Gastroesophageal sphincter (tissue), 4 donors: ENCODE results near the gene RSRC1. TPM values are rescaled to one million over a fixed set of nuclear protein-coding genes. Genes with fewer than 3 reads are reported as not detected.
"Not testable (repeated sequence)": the region's sequence is repeated elsewhere in the genome, so short reads cannot be mapped to it uniquely, and the experiment has no call there.

Experiments
- ATAC-seq: fragments of 150-250 bp; one replicate; pipeline ENCODE4 v1.9.1; 2016; ENCODE audit warnings: mild to moderate bottlenecking, moderate library complexity
- H3K27ac ChIP-seq, 4 donors: fragments of 200-600 bp; sonication (generic) in 3 of 4; 1 replicate in 3 of 4; 2 replicates in 1 of 4; pipeline ENCODE4 v1.5.1; 2016 to 2019
- H3K27me3 ChIP-seq: fragments of 200-600 bp; sonication (generic); one replicate; pipeline ENCODE4 v1.5.1; 2019
- H3K36me3 ChIP-seq, 2 donors: fragments of 200-600 bp; sonication (generic); one replicate each; pipeline ENCODE4 v1.5.1; 2019; ENCODE audit warnings: control low read depth in 1 of 2
- H3K4me1 ChIP-seq, 3 donors: fragments of 200-600 bp; sonication (generic); 1 replicate in 2 of 3; 2 replicates in 1 of 3; pipeline ENCODE4 v1.5.1; 2016 to 2019; ENCODE audit warnings: control low read depth in 2 of 3
- H3K4me3 ChIP-seq, 2 donors: fragments of 200-600 bp; sonication (generic); one replicate each; pipeline ENCODE4 v1.5.1; 2019; ENCODE audit warnings: mild to moderate bottlenecking in 1 of 2, moderate library complexity in 1 of 2
- H3K9me3 ChIP-seq, 3 donors: fragments of 200-600 bp; sonication (generic); one replicate each; pipeline ENCODE4 v1.5.1; 2017 to 2019; ENCODE audit warnings: control low read depth in 2 of 3
- CTCF ChIP-seq, 4 experiments: fragments of 200-600 bp in 2 of 4; fragments of 450-650 bp in 2 of 4; sonication (generic) in 1 of 4; IDR thresholded peaks; one replicate each; pipeline ENCODE4 v1.5.1; 2017 to 2019; ENCODE audit warnings: antibody characterized with exemption in 4 of 4, mild to moderate bottlenecking in 2 of 4, moderate library complexity in 2 of 4
- EP300 ChIP-seq: sonication (generic); formaldehyde crosslinking; IDR thresholded peaks from one replicate; pipeline ENCODE4 v1.6.1; 2017; ENCODE audit warnings: antibody characterized with exemption, mild to moderate bottlenecking
- POLR2A ChIP-seq, 2 donors: fragments of 450-650 bp; IDR thresholded peaks; one replicate each; pipeline ENCODE4 v1.6.1; 2017; ENCODE audit warnings: antibody characterized with exemption in 2 of 2, mild to moderate bottlenecking in 2 of 2, moderate library complexity in 1 of 2
- POLR2AphosphoS5 ChIP-seq: sonication (generic); formaldehyde crosslinking; IDR thresholded peaks from one replicate; pipeline ENCODE4 v1.6.1; 2017; ENCODE audit warnings: antibody characterized with exemption
- WGBS, 2 donors: methylation state at CpG; one replicate each; pipeline ENCODE4 v1.1.5; 2018; ENCODE audit warnings: low coverage in 1 of 2; 5-methylcytosine and 5-hydroxymethylcytosine counted together
- total RNA-seq, 4 donors: library from RNA; depleted of rRNA; stranded (reverse); fragments of >200 nt; gene quantifications; one replicate each; pipeline ENCODE4 v1.1.0, GENCODE V29; 2016

Gene RSRC1
- total RNA-seq, 4 donors from 2014 or later = 40.6 to 66.0 (median 43.9) TPM

GRCh38 chr3:158493931-158494330, 384.0 kb downstream of the RSRC1 start:
- no peak for TF ChIP-seq POLR2AphosphoS5
- TF ChIP-seq POLR2A (IDR thresholded peaks at IDR 0.05) = no peak
- no peak for TF ChIP-seq CTCF (IDR thresholded peaks at IDR 0.05)
- no peak for TF ChIP-seq EP300
- H3K9me3 ChIP-seq = peaks cover 0 to 2% (median 0%) of the 10 kb centered on the region in 3 donors
- no peak overlapping the region for H3K27ac ChIP-seq
- no peak overlapping the region for H3K4me3 ChIP-seq
- no peaks in the 10 kb centered on the region for H3K27me3 ChIP-seq
- WGBS, 2 donors = 100% methylated on average over 1 of the region's 1 CpG
- no peaks in the 10 kb centered on the region for H3K36me3 ChIP-seq
- ATAC-seq = no peak
- H3K4me1 ChIP-seq = no peaks in the 10 kb centered on the region

- Histone ChIP-seq H3K4me1 (no peaks in the 10 kb centered on the region), H3K4me3 (no peak overlapping the region), H3K36me3 (no peaks in the 10 kb centered on the region), H3K27ac (no peak overlapping the region), H3K9me3 (peaks cover 0 to 8% (median 0%) of the 10 kb centered on the region in 3 donors), H3K27me3 (no peaks in the 10 kb centered on the region)
- TF ChIP-seq POLR2AphosphoS5 (no peak), POLR2A (IDR thresholded peaks at IDR 0.05) (no peak), CTCF (IDR thresholded peaks at IDR 0.05) (no peak), EP300 (no peak)
- ATAC-seq = no peak
- WGBS, 2 donors = 75 to 94% methylated on average over 5 of the region's 5 CpGs
Measured at GRCh38 chr3:158494673-158495072, 384.8 kb downstream of the RSRC1 start.

GRCh38 chr3:158495398-158495902, 385.6 kb downstream of the RSRC1 start:
- not testable (repeated sequence) for H3K27me3 ChIP-seq, H3K36me3 ChIP-seq, H3K27ac ChIP-seq, H3K4me3 ChIP-seq, ATAC-seq, H3K4me1 ChIP-seq
- 63 to 75% methylated on average over 2 to 4 of the region's 4 CpGs for WGBS, 2 donors
- peaks cover 0 to 10% (median 0%) of the 10 kb centered on the region in 3 donors for H3K9me3 ChIP-seq

GRCh38 chr3:158505117-158505516, 395.2 kb downstream of the RSRC1 start:
- no peaks in the 10 kb centered on the region for H3K27me3 ChIP-seq
- ATAC-seq = no peak
- TF ChIP-seq EP300 = no peak
- TF ChIP-seq POLR2A (IDR thresholded peaks at IDR 0.05) = no peak
- TF ChIP-seq CTCF (IDR thresholded peaks at IDR 0.05) = no peak
- no peak for TF ChIP-seq POLR2AphosphoS5

GRCh38 chr3:158506456-158506855, 396.6 kb downstream of the RSRC1 start:
- H3K9me3 ChIP-seq = no peaks in the 10 kb centered on the region
- no peak overlapping the region for H3K4me3 ChIP-seq
- no peak for ATAC-seq
- H3K27me3 ChIP-seq = no peaks in the 10 kb centered on the region
- H3K36me3 ChIP-seq = no peaks in the 10 kb centered on the region
- no peak for TF ChIP-seq EP300
- no peak for TF ChIP-seq POLR2AphosphoS5
- TF ChIP-seq CTCF (IDR thresholded peaks at IDR 0.05) = no peak
- no peak for TF ChIP-seq POLR2A (IDR thresholded peaks at IDR 0.05)
- H3K4me1 ChIP-seq = no peaks in the 10 kb centered on the region
- H3K27ac ChIP-seq = no peak overlapping the region
- WGBS, 2 donors = 87 to 88% methylated on average over 4 to 5 of the region's 5 CpGs

More at GRCh38 chr3:158505117-158505516, 395.2 kb downstream of the RSRC1 start:
- no peaks in the 10 kb centered on the region for H3K9me3 ChIP-seq
- H3K4me1 ChIP-seq = no peaks in the 10 kb centered on the region
- no peak overlapping the region for H3K27ac ChIP-seq
- H3K36me3 ChIP-seq = no peaks in the 10 kb centered on the region
- no peak overlapping the region for H3K4me3 ChIP-seq
